GM21528 (cell line): ENCODE measurements around the gene TBC1D12.
"Not testable (repeated sequence)": the region's sequence is repeated elsewhere in the genome, so short reads cannot be mapped to it uniquely, and the experiment has no call there.

Source experiments
- ATAC-seq: cut with Tn5 transposase; IDR thresholded peaks from one replicate; pipeline ENCODE4 v1.9.1; 2021; ENCODE audit warnings: mild to moderate bottlenecking, moderate library complexity; ENCODE audit not compliant: unreplicated experiment, low FRiP score

TBC1D12 gene

GRCh38 chr10:94524146-94524545 is 121.8 kb downstream of the TBC1D12 start:
- no peak for ATAC-seq

GRCh38 chr10:94524711-94525110 is 122.4 kb downstream of the TBC1D12 start:
- ATAC-seq: no peak

GRCh38 chr10:94531550-94531949 is 129.2 kb downstream of the TBC1D12 start:
- not testable (repeated sequence) for ATAC-seq

- ATAC-seq: no peak
These were observed 130.7 kb downstream of the TBC1D12 start for GRCh38 chr10:94533027-94533426.

GRCh38 chr10:94542282-94542681 is 139.9 kb downstream of the TBC1D12 start:
- ATAC-seq: not testable (repeated sequence)

- ATAC-seq: peak; percentile 86
These were observed 143.2 kb downstream of the TBC1D12 start, which contains the start of gene HELLS for GRCh38 chr10:94545391-94546048. HELLS (plus strand) TSS chr10:94545788; CDS start chr10:94545922, 134 bp downstream.

- peak; percentile 19 for ATAC-seq
These were observed 143.9 kb downstream of the TBC1D12 start for GRCh38 chr10:94546049-94546900.

GRCh38 chr10:94546901-94547185 is 144.5 kb downstream of the TBC1D12 start:
- no peak for ATAC-seq

- ATAC-seq: no peak
These were observed 146.9 kb downstream of the TBC1D12 start for GRCh38 chr10:94549221-94549620.

GRCh38 chr10:94567714-94568307 is 165.5 kb downstream of the TBC1D12 start:
- ATAC-seq: not testable (repeated sequence)

- no peak for ATAC-seq
These were observed 168.7 kb downstream of the TBC1D12 start for GRCh38 chr10:94571081-94571480.

- no peak for ATAC-seq
These were observed 169.2 kb downstream of the TBC1D12 start for GRCh38 chr10:94571528-94571927.

- no peak for ATAC-seq
These were observed 176.4 kb downstream of the TBC1D12 start for GRCh38 chr10:94578790-94579189.

- no peak for ATAC-seq
These were observed 180.8 kb downstream of the TBC1D12 start for GRCh38 chr10:94583124-94583523.
